ENCODE data around the gene SLC23A2.
"Not testable (repeated sequence)": the region's sequence is repeated elsewhere in the genome, so short reads cannot be mapped to it uniquely, and the experiment has no call there.

The SLC23A2 gene

GRCh38 chr20:4856022-4856755 lies 145.1 kb downstream of the SLC23A2 start:
- no peak for FAIRE-seq
- no peak for DNase-seq (ENCODE audit: insufficient read length)
- TF ChIP-seq POLR2A (IDR thresholded peaks at IDR 0.05; ENCODE audit: low read depth, low read length) (no peak), TAF1 (IDR thresholded peaks at IDR 0.05; ENCODE audit: borderline replicate concordance, low read depth, low read length) (no peak), POLR2AphosphoS5 (IDR thresholded peaks at IDR 0.05; ENCODE audit: low read depth, low read length) (no peak)

GRCh38 chr20:4855555-4855954 lies 145.8 kb downstream of the SLC23A2 start:
- TF ChIP-seq POLR2A (IDR thresholded peaks at IDR 0.05; ENCODE audit: low read depth, low read length) (no peak), TAF1 (IDR thresholded peaks at IDR 0.05; ENCODE audit: borderline replicate concordance, low read depth, low read length) (no peak), POLR2AphosphoS5 (IDR thresholded peaks at IDR 0.05; ENCODE audit: low read depth, low read length) (no peak)
- DNase-seq (ENCODE audit: insufficient read length) (no peak), FAIRE-seq (no peak)

GRCh38 chr20:4855097-4855496 lies 146.2 kb downstream of the SLC23A2 start:
- DNase-seq (ENCODE audit: insufficient read length) = no peak
- no peak for FAIRE-seq
- no peak for TF ChIP-seq TAF1 (IDR thresholded peaks at IDR 0.05; ENCODE audit: borderline replicate concordance, low read depth, low read length)
- TF ChIP-seq POLR2AphosphoS5 (IDR thresholded peaks at IDR 0.05; ENCODE audit: low read depth, low read length) = no peak
- no peak for TF ChIP-seq POLR2A (IDR thresholded peaks at IDR 0.05; ENCODE audit: low read depth, low read length)

- no peak for TF ChIP-seq POLR2A (IDR thresholded peaks at IDR 0.05; ENCODE audit: low read depth, low read length)
- no peak for TF ChIP-seq TAF1 (IDR thresholded peaks at IDR 0.05; ENCODE audit: borderline replicate concordance, low read depth, low read length)
- TF ChIP-seq POLR2AphosphoS5 (IDR thresholded peaks at IDR 0.05; ENCODE audit: low read depth, low read length) = no peak
- DNase-seq (ENCODE audit: insufficient read length) (no peak), FAIRE-seq (no peak)
Observed at GRCh38 chr20:4854561-4854901, 146.8 kb downstream of the SLC23A2 start.

GRCh38 chr20:4853757-4854560 lies 147.4 kb downstream of the SLC23A2 start:
- no peak for DNase-seq (ENCODE audit: insufficient read length)
- FAIRE-seq = no peak
- TF ChIP-seq POLR2AphosphoS5 (IDR thresholded peaks at IDR 0.05; ENCODE audit: low read depth, low read length) (no peak), TAF1 (IDR thresholded peaks at IDR 0.05; ENCODE audit: borderline replicate concordance, low read depth, low read length) (no peak), POLR2A (IDR thresholded peaks at IDR 0.05; ENCODE audit: low read depth, low read length) (no peak)

- no peak for DNase-seq (ENCODE audit: insufficient read length)
- no peak for TF ChIP-seq POLR2A (IDR thresholded peaks at IDR 0.05; ENCODE audit: low read depth, low read length)
- FAIRE-seq = no peak
Observed at GRCh38 chr20:4853004-4853403, 148.3 kb downstream of the SLC23A2 start.

- FAIRE-seq (no peak), DNase-seq (ENCODE audit: insufficient read length) (no peak)
- no peak for TF ChIP-seq POLR2A (IDR thresholded peaks at IDR 0.05; ENCODE audit: low read depth, low read length)
- TF ChIP-seq TAF1 (IDR thresholded peaks at IDR 0.05; ENCODE audit: borderline replicate concordance, low read depth, low read length) = no peak
- no peak for TF ChIP-seq POLR2AphosphoS5 (IDR thresholded peaks at IDR 0.05; ENCODE audit: low read depth, low read length)
Observed at GRCh38 chr20:4850960-4851359, 150.3 kb downstream of the SLC23A2 start.

- not testable (repeated sequence) for DNase-seq (ENCODE audit: insufficient read length); FAIRE-seq
Observed at GRCh38 chr20:4848829-4849228, 152.5 kb downstream of the SLC23A2 start.

- TF ChIP-seq POLR2AphosphoS5 (IDR thresholded peaks at IDR 0.05; ENCODE audit: low read depth, low read length) = no peak
- TF ChIP-seq POLR2A (IDR thresholded peaks at IDR 0.05; ENCODE audit: low read depth, low read length) = no peak
- TF ChIP-seq TAF1 (IDR thresholded peaks at IDR 0.05; ENCODE audit: borderline replicate concordance, low read depth, low read length) = no peak
- FAIRE-seq (no peak), DNase-seq (ENCODE audit: insufficient read length) (no peak)
Observed at GRCh38 chr20:4848041-4848440, 153.3 kb downstream of the SLC23A2 start.

- no peak for TF ChIP-seq POLR2A (IDR thresholded peaks at IDR 0.05; ENCODE audit: low read depth, low read length)
- no peak for TF ChIP-seq TAF1 (IDR thresholded peaks at IDR 0.05; ENCODE audit: borderline replicate concordance, low read depth, low read length)
- no peak for TF ChIP-seq POLR2AphosphoS5 (IDR thresholded peaks at IDR 0.05; ENCODE audit: low read depth, low read length)
- DNase-seq (ENCODE audit: insufficient read length) = no peak
- no peak for FAIRE-seq
Observed at GRCh38 chr20:4846821-4847220, 154.5 kb downstream of the SLC23A2 start.

GRCh38 chr20:4844751-4845465 lies 156.4 kb downstream of the SLC23A2 start:
- DNase-seq (ENCODE audit: insufficient read length) (no peak), FAIRE-seq (no peak)
- TF ChIP-seq POLR2A (IDR thresholded peaks at IDR 0.05; ENCODE audit: low read depth, low read length) (no peak), TAF1 (IDR thresholded peaks at IDR 0.05; ENCODE audit: borderline replicate concordance, low read depth, low read length) (no peak), POLR2AphosphoS5 (IDR thresholded peaks at IDR 0.05; ENCODE audit: low read depth, low read length) (no peak)

- FAIRE-seq (no peak), DNase-seq (ENCODE audit: insufficient read length) (no peak)
- TF ChIP-seq POLR2A (IDR thresholded peaks at IDR 0.05; ENCODE audit: low read depth, low read length) (no peak), POLR2AphosphoS5 (IDR thresholded peaks at IDR 0.05; ENCODE audit: low read depth, low read length) (no peak), TAF1 (IDR thresholded peaks at IDR 0.05; ENCODE audit: borderline replicate concordance, low read depth, low read length) (no peak)
Observed at GRCh38 chr20:4844325-4844724, 157.0 kb downstream of the SLC23A2 start.

Measured in GM12892 (cell line).